ENCODE results near the gene ARID3A.

Gene ARID3A

GRCh38 chr19:934197-934840 lies 8.5 kb downstream of the ARID3A start:
- ATAC-seq (replicated peaks) (no peak), DNase-seq (no peak)
- H3K27ac Mint-ChIP-seq, result no peak overlapping the region
- peaks cover 10 to 13% of the 10 kb centered on the region in 2 donors for H3K4me1 Mint-ChIP-seq (ENCODE audit: low read depth in 2 of 2)
- no peak overlapping the region for H3K4me3 Mint-ChIP-seq
- H3K36me3 Mint-ChIP-seq (ENCODE audit: insufficient read depth), result peaks cover 11% of the 10 kb centered on the region
- H3K9me3 Mint-ChIP-seq, result peaks cover 0 to 2% of the 10 kb centered on the region in 2 donors
- no peaks in the 10 kb centered on the region for H3K27me3 Mint-ChIP-seq

GRCh38 chr19:934865-935479 lies 9.1 kb downstream of the ARID3A start:
- Mint-ChIP-seq H3K9me3 (peaks cover 0 to 2% of the 10 kb centered on the region in 2 donors), H3K36me3 (ENCODE audit: insufficient read depth) (peaks cover 11% of the 10 kb centered on the region), H3K27ac (peak overlapping the region in 1 of 2 donors; percentile 46), H3K4me1 (ENCODE audit: low read depth in 2 of 2) (peaks cover 14 to 17% of the 10 kb centered on the region in 2 donors), H3K4me3 (no peak overlapping the region), H3K27me3 (no peaks in the 10 kb centered on the region)
- no peak for DNase-seq
- ATAC-seq (replicated peaks), result no peak

GRCh38 chr19:936175-936546 lies 10.3 kb downstream of the ARID3A start:
- Mint-ChIP-seq H3K36me3 (ENCODE audit: insufficient read depth) (peaks cover 13% of the 10 kb centered on the region), H3K27me3 (no peaks in the 10 kb centered on the region), H3K4me3 (no peak overlapping the region), H3K4me1 (ENCODE audit: low read depth in 2 of 2) (peaks cover 19 to 22% of the 10 kb centered on the region in 2 donors), H3K9me3 (peaks cover 0 to 2% of the 10 kb centered on the region in 2 donors), H3K27ac (peak overlapping the region in 1 of 2 donors; percentile 46)
- DNase-seq, result no peak
- no peak for ATAC-seq (replicated peaks)

- Mint-ChIP-seq H3K4me1 (ENCODE audit: low read depth in 2 of 2) (peaks cover 21 to 24% of the 10 kb centered on the region in 2 donors), H3K9me3 (peaks cover 0 to 2% of the 10 kb centered on the region in 2 donors), H3K36me3 (ENCODE audit: insufficient read depth) (peaks cover 11% of the 10 kb centered on the region), H3K27ac (no peak overlapping the region), H3K4me3 (no peak overlapping the region), H3K27me3 (no peaks in the 10 kb centered on the region)
- DNase-seq, result no peak
- peak; percentile 14 for ATAC-seq (replicated peaks)
Observed at GRCh38 chr19:937259-937694, 11.4 kb downstream of the ARID3A start.

- H3K27me3 Mint-ChIP-seq, result no peaks in the 10 kb centered on the region
- ATAC-seq (replicated peaks), result no peak
- H3K9me3 Mint-ChIP-seq, result peaks cover 0 to 2% of the 10 kb centered on the region in 2 donors
- H3K36me3 Mint-ChIP-seq (ENCODE audit: insufficient read depth), result peaks cover 8% of the 10 kb centered on the region
- peaks cover 18 to 19% of the 10 kb centered on the region in 2 donors for H3K4me1 Mint-ChIP-seq (ENCODE audit: low read depth in 2 of 2)
- no peak for DNase-seq
- no peak overlapping the region for H3K4me3 Mint-ChIP-seq
- H3K27ac Mint-ChIP-seq, result no peak overlapping the region
Observed at GRCh38 chr19:938233-938923, 12.5 kb downstream of the ARID3A start.

GRCh38 chr19:939439-939838 lies 13.6 kb downstream of the ARID3A start:
- Mint-ChIP-seq H3K27ac (no peak overlapping the region), H3K36me3 (ENCODE audit: insufficient read depth) (peaks cover 11% of the 10 kb centered on the region), H3K9me3 (peaks cover 0 to 2% of the 10 kb centered on the region in 2 donors), H3K27me3 (no peaks in the 10 kb centered on the region), H3K4me3 (peak overlapping the region in 1 of 2 donors; percentile 78), H3K4me1 (ENCODE audit: low read depth in 2 of 2) (peaks cover 18 to 19% of the 10 kb centered on the region in 2 donors)
- no peak for DNase-seq
- ATAC-seq (replicated peaks), result no peak

GRCh38 chr19:939922-940321 lies 14.1 kb downstream of the ARID3A start:
- ATAC-seq (replicated peaks) (no peak), DNase-seq (no peak)
- Mint-ChIP-seq H3K27ac (peak overlapping the region; percentile 22 to 81), H3K27me3 (no peaks in the 10 kb centered on the region), H3K36me3 (ENCODE audit: insufficient read depth) (peaks cover 11% of the 10 kb centered on the region), H3K9me3 (peaks cover 0 to 2% of the 10 kb centered on the region in 2 donors), H3K4me1 (ENCODE audit: low read depth in 2 of 2) (peaks cover 18 to 21% of the 10 kb centered on the region in 2 donors), H3K4me3 (peak overlapping the region; percentile 78 to 82)

- Mint-ChIP-seq H3K27ac (peak overlapping the region; percentile 81 to 82), H3K4me3 (peak overlapping the region; percentile 78 to 82), H3K4me1 (ENCODE audit: low read depth in 2 of 2) (peaks cover 18 to 23% of the 10 kb centered on the region in 2 donors), H3K9me3 (peaks cover 0 to 2% of the 10 kb centered on the region in 2 donors), H3K27me3 (no peaks in the 10 kb centered on the region), H3K36me3 (ENCODE audit: insufficient read depth) (peaks cover 11% of the 10 kb centered on the region)
- peak; percentile 80 for ATAC-seq (replicated peaks)
- peak; percentile 70 to 72 (median 70) for DNase-seq
Observed at GRCh38 chr19:940591-941291, 14.9 kb downstream of the ARID3A start.

- DNase-seq, result no peak
- Mint-ChIP-seq H3K27ac (peak overlapping the region; percentile 17 to 82), H3K36me3 (ENCODE audit: insufficient read depth) (peaks cover 11% of the 10 kb centered on the region)
Observed at GRCh38 chr19:941292-942132, 15.7 kb downstream of the ARID3A start.

GRCh38 chr19:942133-942645 lies 16.4 kb downstream of the ARID3A start:
- DNase-seq, result no peak
- peaks cover 18 to 23% of the 10 kb centered on the region in 2 donors for H3K4me1 Mint-ChIP-seq (ENCODE audit: low read depth in 2 of 2)
- no peak overlapping the region for H3K27ac Mint-ChIP-seq
- H3K4me3 Mint-ChIP-seq, result no peak overlapping the region
- H3K36me3 Mint-ChIP-seq (ENCODE audit: insufficient read depth), result peaks cover 11% of the 10 kb centered on the region
- ATAC-seq (replicated peaks), result no peak
- peaks cover 0 to 2% of the 10 kb centered on the region in 2 donors for H3K9me3 Mint-ChIP-seq
- H3K27me3 Mint-ChIP-seq, result no peaks in the 10 kb centered on the region

More at GRCh38 chr19:941292-942132, 15.7 kb downstream of the ARID3A start:
- no peaks in the 10 kb centered on the region for H3K27me3 Mint-ChIP-seq
- H3K4me3 Mint-ChIP-seq, result peak overlapping the region; percentile 71 to 72
- H3K9me3 Mint-ChIP-seq, result peaks cover 0 to 2% of the 10 kb centered on the region in 2 donors
- H3K4me1 Mint-ChIP-seq (ENCODE audit: low read depth in 2 of 2), result peaks cover 18 to 23% of the 10 kb centered on the region in 2 donors
- peak; percentile 2 for ATAC-seq (replicated peaks)

- ATAC-seq (replicated peaks), result no peak
- H3K4me3 Mint-ChIP-seq, result no peak overlapping the region
- H3K27ac Mint-ChIP-seq, result peak overlapping the region in 1 of 2 donors; percentile 53
- H3K4me1 Mint-ChIP-seq (ENCODE audit: low read depth in 2 of 2), result peaks cover 14 to 20% of the 10 kb centered on the region in 2 donors
- H3K27me3 Mint-ChIP-seq, result no peaks in the 10 kb centered on the region
- H3K9me3 Mint-ChIP-seq, result no peaks in the 10 kb centered on the region
- no peak for DNase-seq
- H3K36me3 Mint-ChIP-seq (ENCODE audit: insufficient read depth), result peaks cover 6% of the 10 kb centered on the region
Observed at GRCh38 chr19:943551-944170, 17.8 kb downstream of the ARID3A start.

- H3K4me3 Mint-ChIP-seq, result no peak overlapping the region
- no peak for DNase-seq
- H3K27ac Mint-ChIP-seq, result no peak overlapping the region
- no peaks in the 10 kb centered on the region for H3K9me3 Mint-ChIP-seq
- H3K27me3 Mint-ChIP-seq, result no peaks in the 10 kb centered on the region
- H3K36me3 Mint-ChIP-seq (ENCODE audit: insufficient read depth), result peaks cover 6% of the 10 kb centered on the region
- H3K4me1 Mint-ChIP-seq (ENCODE audit: low read depth in 2 of 2), result peaks cover 14 to 20% of the 10 kb centered on the region in 2 donors
- ATAC-seq (replicated peaks), result no peak
Observed at GRCh38 chr19:944171-944567, 18.3 kb downstream of the ARID3A start.

Measured in effector memory CD8-positive, alpha-beta T cell (primary cell).